ENCODE measurements around the gene FAXDC2. TPM values are rescaled to one million over a fixed set of nuclear protein-coding genes. Genes with fewer than 3 reads are reported as not detected.
A peak's percentile ranks its signal among the peaks of the same experiment; 100 is the strongest.

Gene FAXDC2
- total and polyA plus RNA-seq, 2 of the 13 experiments (the other 11 are each of a cell fraction or from before 2014, with no cell fraction given), result 4.7 to 58.8 TPM

- TF ChIP-seq NFAT5 (CRISPR knock-in tag; IDR thresholded peaks at IDR 0.05), result no peak
- TF ChIP-seq ELF4 (CRISPR knock-in tag; IDR thresholded peaks at IDR 0.05; ENCODE audit: borderline replicate concordance), result no peak
- TF ChIP-seq ARNTL (CRISPR knock-in tag; IDR thresholded peaks at IDR 0.05), result no peak
- no peak for TF ChIP-seq ZBTB38 (CRISPR knock-in tag; IDR thresholded peaks at IDR 0.05)
- no peak for TF ChIP-seq ZNF878 (CRISPR knock-in tag; IDR thresholded peaks at IDR 0.05)
- no peak for TF ChIP-seq ZFP82 (CRISPR knock-in tag; IDR thresholded peaks at IDR 0.05; ENCODE audit: borderline replicate concordance)
- TF ChIP-seq RERE (CRISPR knock-in tag; IDR thresholded peaks at IDR 0.05; ENCODE audit: low read depth), result no peak
- TF ChIP-seq PAF1 (CRISPR knock-in tag; IDR thresholded peaks at IDR 0.05), result no peak
- no peak for TF ChIP-seq ZNF557 (CRISPR knock-in tag; IDR thresholded peaks at IDR 0.05)
- TF ChIP-seq, protein P1, sequence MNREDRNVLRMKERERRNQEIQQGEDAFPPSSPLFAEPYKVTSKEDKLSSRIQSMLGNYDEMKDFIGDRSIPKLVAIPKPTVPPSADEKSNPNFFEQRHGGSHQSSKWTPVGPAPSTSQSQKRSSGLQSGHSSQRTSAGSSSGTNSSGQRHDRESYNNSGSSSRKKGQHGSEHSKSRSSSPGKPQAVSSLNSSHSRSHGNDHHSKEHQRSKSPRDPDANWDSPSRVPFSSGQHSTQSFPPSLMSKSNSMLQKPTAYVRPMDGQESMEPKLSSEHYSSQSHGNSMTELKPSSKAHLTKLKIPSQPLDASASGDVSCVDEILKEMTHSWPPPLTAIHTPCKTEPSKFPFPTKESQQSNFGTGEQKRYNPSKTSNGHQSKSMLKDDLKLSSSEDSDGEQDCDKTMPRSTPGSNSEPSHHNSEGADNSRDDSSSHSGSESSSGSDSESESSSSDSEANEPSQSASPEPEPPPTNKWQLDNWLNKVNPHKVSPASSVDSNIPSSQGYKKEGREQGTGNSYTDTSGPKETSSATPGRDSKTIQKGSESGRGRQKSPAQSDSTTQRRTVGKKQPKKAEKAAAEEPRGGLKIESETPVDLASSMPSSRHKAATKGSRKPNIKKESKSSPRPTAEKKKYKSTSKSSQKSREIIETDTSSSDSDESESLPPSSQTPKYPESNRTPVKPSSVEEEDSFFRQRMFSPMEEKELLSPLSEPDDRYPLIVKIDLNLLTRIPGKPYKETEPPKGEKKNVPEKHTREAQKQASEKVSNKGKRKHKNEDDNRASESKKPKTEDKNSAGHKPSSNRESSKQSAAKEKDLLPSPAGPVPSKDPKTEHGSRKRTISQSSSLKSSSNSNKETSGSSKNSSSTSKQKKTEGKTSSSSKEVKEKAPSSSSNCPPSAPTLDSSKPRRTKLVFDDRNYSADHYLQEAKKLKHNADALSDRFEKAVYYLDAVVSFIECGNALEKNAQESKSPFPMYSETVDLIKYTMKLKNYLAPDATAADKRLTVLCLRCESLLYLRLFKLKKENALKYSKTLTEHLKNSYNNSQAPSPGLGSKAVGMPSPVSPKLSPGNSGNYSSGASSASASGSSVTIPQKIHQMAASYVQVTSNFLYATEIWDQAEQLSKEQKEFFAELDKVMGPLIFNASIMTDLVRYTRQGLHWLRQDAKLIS (CRISPR knock-in tag; IDR thresholded peaks at IDR 0.05), result no peak
- TF ChIP-seq CCDC6 (CRISPR knock-in tag; IDR thresholded peaks at IDR 0.05), result no peak
- no peak for TF ChIP-seq ZNF672 (CRISPR knock-in tag; IDR thresholded peaks at IDR 0.05)
- TF ChIP-seq IRF2 (CRISPR knock-in tag; IDR thresholded peaks at IDR 0.05), result 0 out of 2 replicates have a peak, but pooled peaks have one; percentile 19
- TF ChIP-seq PHF20 (CRISPR knock-in tag; IDR thresholded peaks at IDR 0.05), result no peak
- TF ChIP-seq NAIF1 (CRISPR knock-in tag; IDR thresholded peaks at IDR 0.05; ENCODE audit: borderline replicate concordance), result no peak
- TF ChIP-seq, protein P2, sequence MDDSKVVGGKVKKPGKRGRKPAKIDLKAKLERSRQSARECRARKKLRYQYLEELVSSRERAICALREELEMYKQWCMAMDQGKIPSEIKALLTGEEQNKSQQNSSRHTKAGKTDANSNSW (CRISPR knock-in tag; IDR thresholded peaks at IDR 0.05; ENCODE audit: borderline replicate concordance), result no peak
- no peak for TF ChIP-seq ZNF354B (CRISPR knock-in tag; IDR thresholded peaks at IDR 0.05)
These were observed 71.3 kb downstream of the FAXDC2 start (continued) for GRCh38 chr5:154779105-154779504.

All from HepG2 (cell line).